Hematopoietic multipotent progenitor cell treated with erythropoietin and hydrocortisone succinate and interleukin-3 and kit ligand, for 4 days (in vitro differentiated cells): Measurements from ENCODE around the gene TIMP4.

Experiments
- DNase-seq: peaks from one replicate; pipeline ENCODE4 v3.0.0-alpha.2; 2015

TIMP4 gene

GRCh38 chr3:12184541-12184940, 25.8 kb upstream of the TIMP4 start:
- no peak for DNase-seq

- no peak for DNase-seq
Observed at GRCh38 chr3:12182687-12183441, 24.2 kb upstream of the TIMP4 start.

GRCh38 chr3:12181806-12182205, 23.1 kb upstream of the TIMP4 start:
- no peak for DNase-seq

GRCh38 chr3:12181301-12181700, 22.6 kb upstream of the TIMP4 start:
- DNase-seq: no peak

GRCh38 chr3:12180631-12181030, 21.9 kb upstream of the TIMP4 start:
- no peak for DNase-seq

GRCh38 chr3:12180218-12180617, 21.5 kb upstream of the TIMP4 start:
- no peak for DNase-seq

- DNase-seq: no peak
Observed at GRCh38 chr3:12179441-12179840, 20.7 kb upstream of the TIMP4 start.

GRCh38 chr3:12178091-12178820, 19.5 kb upstream of the TIMP4 start:
- DNase-seq: no peak

GRCh38 chr3:12177126-12177525, 18.4 kb upstream of the TIMP4 start:
- DNase-seq: no peak

DNA sequence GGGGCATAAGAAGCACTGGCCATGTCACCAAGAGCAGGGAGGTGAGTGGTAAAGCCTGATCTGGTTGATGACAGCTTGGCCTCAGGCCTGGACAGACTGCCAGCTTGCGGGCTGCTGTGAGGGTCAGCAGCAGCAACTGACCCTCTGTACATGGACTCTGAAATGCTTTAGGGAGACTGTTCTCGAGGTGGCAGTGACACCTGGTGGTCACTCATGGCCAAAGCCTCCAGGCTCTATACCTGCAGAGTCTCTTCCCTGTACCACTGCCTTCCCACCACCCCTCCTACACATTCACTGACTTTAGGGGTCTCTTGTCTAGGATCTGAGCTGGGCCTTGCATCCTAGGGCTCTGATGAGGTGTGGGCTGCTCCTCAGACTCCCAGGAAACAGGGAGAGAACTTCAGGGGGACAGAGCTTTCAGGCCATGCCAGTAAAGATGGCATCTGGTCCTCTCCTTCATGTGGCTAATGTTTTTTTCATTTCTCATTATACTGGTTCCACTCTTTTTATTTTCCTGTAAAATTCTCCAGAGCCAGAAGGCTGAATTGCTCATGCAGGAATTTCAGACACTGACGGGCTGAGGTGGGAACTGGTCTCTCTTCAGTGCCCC, 17.2 kb upstream of the TIMP4 start:
- peak; percentile 67 for DNase-seq

- DNase-seq: no peak
Observed at GRCh38 chr3:12175137-12175593, 16.5 kb upstream of the TIMP4 start.

- peak; percentile 55 for DNase-seq
Observed at GRCh38 chr3:12170207-12170606, 11.5 kb upstream of the TIMP4 start.

DNA sequence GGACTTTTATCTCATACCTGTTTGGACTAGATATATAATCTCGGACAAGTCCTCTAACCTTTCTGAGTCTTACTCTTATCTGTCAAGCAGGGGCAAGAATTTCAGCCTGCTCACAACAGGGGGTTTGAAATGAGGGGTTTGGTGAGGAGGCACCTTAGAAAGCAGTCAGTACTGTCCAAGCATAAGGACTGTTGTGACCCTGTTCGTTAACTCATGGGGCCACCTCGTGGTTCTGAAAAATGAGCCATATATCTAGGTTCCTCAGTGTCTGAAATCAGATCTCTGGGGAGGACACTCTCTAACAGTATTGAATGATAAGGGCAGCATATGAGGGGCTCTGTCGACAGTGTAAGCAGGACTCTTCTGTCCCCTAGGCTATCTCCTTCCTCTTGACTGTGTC, 7.2 kb upstream of the TIMP4 start:
- peak; percentile 44 for DNase-seq

GRCh38 chr3:12159227-12159601, 502 bp upstream of the TIMP4 start:
- DNase-seq: no peak

GRCh38 chr3:12157026-12157425, 1.7 kb downstream of the TIMP4 start:
- no peak for DNase-seq

GRCh38 chr3:12155828-12156227, 2.9 kb downstream of the TIMP4 start:
- peak; percentile 9 for DNase-seq

GRCh38 chr3:12155264-12155663, 3.4 kb downstream of the TIMP4 start:
- no peak for DNase-seq

DNA sequence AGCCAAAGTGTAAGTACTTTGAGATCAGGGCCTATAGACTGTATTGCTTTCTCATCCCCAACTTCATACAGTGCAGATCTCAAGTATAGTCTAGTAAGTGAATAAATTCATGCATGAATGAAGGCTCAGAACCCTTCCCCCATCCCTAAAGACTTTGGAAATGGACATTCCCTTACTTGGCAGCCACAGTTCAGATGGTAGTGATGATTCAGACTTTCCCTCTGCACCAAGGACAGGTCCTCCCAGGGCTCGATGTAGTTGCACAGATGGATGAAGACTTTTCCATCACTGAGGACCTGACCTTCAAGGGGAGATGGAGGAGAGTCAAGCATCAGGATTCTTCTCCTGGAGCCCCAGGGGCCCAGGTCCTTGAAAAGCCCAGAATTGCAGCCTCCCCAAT, 4.6 kb downstream of the TIMP4 start:
- no peak for DNase-seq

DNA sequence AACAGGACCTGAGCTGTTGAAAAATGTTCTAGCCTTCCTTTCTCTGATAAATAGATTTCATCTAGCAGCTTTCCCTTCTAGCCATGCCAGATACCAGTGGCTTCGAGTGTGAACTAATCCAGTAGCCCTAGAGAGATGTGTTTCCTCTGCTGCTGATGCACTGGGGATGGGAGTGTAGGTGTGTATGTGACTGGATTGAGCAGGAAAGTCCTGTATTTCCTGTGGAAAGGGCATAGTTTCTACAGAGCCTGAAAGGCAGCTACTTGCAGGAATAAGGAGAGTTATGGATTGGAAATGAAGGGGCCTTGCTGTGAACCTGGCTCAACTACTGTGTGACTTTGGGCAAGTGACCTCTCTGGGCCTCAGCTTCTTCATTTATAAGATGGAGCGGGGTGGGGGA, 8.6 kb downstream of the TIMP4 start:
- DNase-seq: no peak

DNA sequence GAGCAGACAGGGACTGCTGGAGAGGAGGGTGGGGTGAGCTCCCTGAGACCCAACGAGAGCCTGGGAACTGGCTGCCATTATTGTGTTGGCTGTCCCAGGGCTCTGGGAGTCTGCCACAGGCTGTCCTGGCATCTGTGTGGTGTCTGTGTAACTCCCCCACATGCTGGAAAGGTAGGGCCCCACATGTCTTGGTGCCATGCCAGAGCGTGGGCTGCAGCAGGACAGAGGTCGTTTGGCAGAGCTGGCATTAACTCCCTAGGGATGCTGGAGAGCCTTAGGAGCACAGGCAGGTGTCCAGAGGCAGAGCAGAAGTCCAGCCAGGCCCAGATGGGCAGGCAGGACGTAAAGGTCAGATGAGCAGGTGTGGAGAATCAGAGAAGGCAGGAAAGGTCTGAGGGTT, 9.7 kb downstream of the TIMP4 start:
- DNase-seq: no peak

DNA sequence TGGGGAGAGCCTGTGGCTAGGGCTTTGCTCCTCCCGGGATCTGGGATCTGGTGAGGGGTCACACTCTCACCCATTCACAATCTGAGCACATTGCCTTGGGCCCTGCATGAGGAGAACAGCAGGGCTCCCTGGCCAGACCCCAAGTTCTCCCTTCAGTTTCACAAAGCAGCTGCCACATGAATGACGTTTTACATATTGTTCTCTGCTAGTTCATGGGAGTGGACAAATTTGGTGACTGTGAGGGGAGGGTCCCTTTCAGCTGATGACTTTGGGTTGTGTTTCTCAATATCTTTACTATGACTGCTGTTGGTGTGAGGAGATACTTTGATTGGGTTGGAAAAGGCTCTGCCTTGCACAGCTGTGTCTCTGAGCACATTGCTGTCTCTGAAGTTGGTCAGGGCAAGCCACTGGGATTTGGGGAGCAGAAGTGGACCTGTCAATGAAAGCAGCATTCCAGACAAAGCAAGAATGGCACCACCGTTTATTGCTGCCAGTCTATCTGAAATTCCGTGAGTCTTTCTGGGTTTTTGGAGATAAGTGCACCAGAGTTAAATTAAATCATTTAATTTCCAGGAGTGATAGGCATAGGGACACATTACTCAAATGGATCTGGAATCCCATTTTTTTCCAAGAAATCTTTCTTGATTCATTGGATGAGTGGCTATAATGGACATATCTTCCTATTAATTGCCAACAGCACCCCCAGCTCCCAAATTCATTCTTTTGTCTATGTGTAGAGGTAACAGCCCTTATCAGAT, 10.3 kb downstream of the TIMP4 start:
- no peak for DNase-seq

- no peak for DNase-seq
Observed at GRCh38 chr3:12147049-12147780, 11.5 kb downstream of the TIMP4 start.
